Measurements from ENCODE around the gene SIL1. TPM values are rescaled to one million over a fixed set of nuclear protein-coding genes. Genes with fewer than 3 reads are reported as not detected.

Gene SIL1
- polyA plus RNA-seq, 1 donor (not counting 4 experiments of a cell fraction or from before 2014, with no cell fraction given) = 45.4 TPM

DNA sequence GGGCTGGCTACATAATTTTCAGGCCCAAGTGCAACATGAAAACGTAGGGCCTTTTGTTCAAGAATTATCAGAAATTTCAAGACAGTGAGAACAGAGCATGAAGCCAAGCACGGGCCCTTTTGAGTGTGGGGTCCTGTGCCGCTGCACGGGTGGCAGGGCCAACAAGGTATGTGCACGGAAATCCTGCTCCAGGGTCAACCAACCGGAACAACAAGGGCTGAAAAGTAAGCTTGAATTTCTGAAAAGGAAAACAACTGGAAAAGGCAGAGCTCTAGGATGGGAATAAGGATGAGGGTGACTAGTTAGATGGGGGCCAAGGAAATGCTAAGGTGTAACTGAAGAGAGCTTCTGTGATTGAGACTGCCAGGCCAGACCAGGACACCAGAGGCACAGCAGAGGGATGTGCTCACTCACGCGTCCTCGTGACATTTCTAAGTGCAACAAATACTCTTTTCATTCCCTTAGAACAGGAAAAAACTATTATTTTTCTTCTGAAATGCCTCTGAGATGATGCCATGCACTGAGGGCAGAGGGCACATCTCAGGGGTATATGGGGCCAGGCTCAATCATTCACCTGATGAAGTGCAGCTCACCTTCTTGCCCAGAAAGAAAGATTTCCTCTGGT is 242.4 kb downstream of the SIL1 start:
- dilution Hi-C loops (cut with MboI; ENCODE audit: extremely low pct_ligation_motif_present, low sequenced_read_pairs) = no loop called here

DNA sequence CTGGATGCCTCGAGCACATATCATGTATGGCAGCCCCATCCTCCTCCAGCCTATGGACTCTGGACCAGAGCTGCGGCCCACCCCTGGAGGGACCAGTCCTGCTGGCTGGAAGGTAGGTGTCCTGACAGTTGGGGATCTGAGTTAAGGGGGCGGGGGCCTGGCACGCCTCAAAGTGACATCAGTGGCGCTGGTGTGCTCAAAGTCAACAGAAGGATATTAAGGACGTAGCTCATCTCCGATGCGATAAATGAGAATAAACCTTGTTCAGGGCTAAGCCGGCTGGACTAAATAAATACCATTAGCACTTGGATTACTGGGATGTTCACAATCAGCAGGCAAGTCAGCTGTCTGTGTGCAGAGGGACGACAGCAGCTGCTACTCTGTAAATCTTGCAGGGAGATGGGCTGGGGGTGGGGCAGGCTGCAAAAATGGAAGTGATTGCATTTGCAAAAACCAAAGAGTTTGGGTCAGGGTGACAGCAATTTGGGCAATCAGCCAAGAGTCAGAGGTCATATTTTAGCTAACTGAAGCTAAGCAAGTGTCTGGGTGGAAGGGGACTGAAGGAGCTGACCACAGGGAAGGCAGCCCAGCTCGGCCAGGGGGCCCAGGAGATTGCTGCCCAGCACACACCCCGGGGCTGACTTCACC is 243.0 kb downstream of the SIL1 start:
- dilution Hi-C loops (cut with MboI; ENCODE audit: extremely low pct_ligation_motif_present, low sequenced_read_pairs) = no loop called here
- no peak for DNase-seq (ENCODE audit: low read depth, low spot score)

More for the DNA sequence above, 242.4 kb downstream of the SIL1 start:
- H3K79me2 ChIP-seq (ENCODE audit: control insufficient read depth, insufficient read depth, low read length) = no peaks in the 10 kb centered on the region
- no peak overlapping the region for H3K9ac ChIP-seq (ENCODE audit: control insufficient read depth, extremely low read depth, insufficient read depth, low read length)
- no peaks in the 10 kb centered on the region for H3K27me3 ChIP-seq (ENCODE audit: control insufficient read depth, extremely low read depth, insufficient read depth, low read length)
- H3K4me1 ChIP-seq (ENCODE audit: control insufficient read depth, extremely low read depth, insufficient read depth, low read length) = peaks cover 10% of the 10 kb centered on the region
- no peak for FAIRE-seq
- peaks cover 4% of the 10 kb centered on the region for H4K20me1 ChIP-seq (ENCODE audit: control insufficient read depth, extremely low read depth, insufficient read depth, low read length)
- no peaks in the 10 kb centered on the region for H3K9me1 ChIP-seq (ENCODE audit: control insufficient read depth, extremely low read depth, insufficient read depth, low read length)
- no peaks in the 10 kb centered on the region for H3K9me3 ChIP-seq (ENCODE audit: control insufficient read depth, low read depth, low read length)
- no peak overlapping the region for H2AFZ ChIP-seq (ENCODE audit: control insufficient read depth, low read length)
- H3K4me3 ChIP-seq (ENCODE audit: control insufficient read depth in 2 of 3, extremely low read depth in 1 of 3, insufficient read depth in 2 of 3, low read depth in 1 of 3, low read length in 3 of 3) = no peak overlapping the region
- TF ChIP-seq, protein P1, sequence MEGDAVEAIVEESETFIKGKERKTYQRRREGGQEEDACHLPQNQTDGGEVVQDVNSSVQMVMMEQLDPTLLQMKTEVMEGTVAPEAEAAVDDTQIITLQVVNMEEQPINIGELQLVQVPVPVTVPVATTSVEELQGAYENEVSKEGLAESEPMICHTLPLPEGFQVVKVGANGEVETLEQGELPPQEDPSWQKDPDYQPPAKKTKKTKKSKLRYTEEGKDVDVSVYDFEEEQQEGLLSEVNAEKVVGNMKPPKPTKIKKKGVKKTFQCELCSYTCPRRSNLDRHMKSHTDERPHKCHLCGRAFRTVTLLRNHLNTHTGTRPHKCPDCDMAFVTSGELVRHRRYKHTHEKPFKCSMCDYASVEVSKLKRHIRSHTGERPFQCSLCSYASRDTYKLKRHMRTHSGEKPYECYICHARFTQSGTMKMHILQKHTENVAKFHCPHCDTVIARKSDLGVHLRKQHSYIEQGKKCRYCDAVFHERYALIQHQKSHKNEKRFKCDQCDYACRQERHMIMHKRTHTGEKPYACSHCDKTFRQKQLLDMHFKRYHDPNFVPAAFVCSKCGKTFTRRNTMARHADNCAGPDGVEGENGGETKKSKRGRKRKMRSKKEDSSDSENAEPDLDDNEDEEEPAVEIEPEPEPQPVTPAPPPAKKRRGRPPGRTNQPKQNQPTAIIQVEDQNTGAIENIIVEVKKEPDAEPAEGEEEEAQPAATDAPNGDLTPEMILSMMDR (optimal IDR thresholded peaks at IDR 0.05 in 1 of 3, IDR thresholded peaks at IDR 0.05 in 1 of 3, conservative IDR thresholded peaks at IDR 0.05 in 1 of 3; ENCODE audit: extremely low read depth in 1 of 3, insufficient read depth in 2 of 3, low read length in 3 of 3) = no peak
- no peak for TF ChIP-seq EZH2 (IDR thresholded peaks at IDR 0.05; ENCODE audit: low read length)
- H3K4me2 ChIP-seq (ENCODE audit: control insufficient read depth, extremely low read depth, insufficient read depth, low read depth, low read length) = no peak overlapping the region
- H3K36me3 ChIP-seq (ENCODE audit: control insufficient read depth in 2 of 2, extremely low read depth in 1 of 2, insufficient read depth in 2 of 2, low read length in 2 of 2) = peaks cover 0 to 4% of the 10 kb centered on the region in 2 experiments
- H3K27ac ChIP-seq (ENCODE audit: control insufficient read depth, insufficient read depth, low read length) = no peak overlapping the region
- DNase-seq (ENCODE audit: low read depth, low spot score) = no peak

More for the DNA sequence above, 243.0 kb downstream of the SIL1 start:
- no peak for FAIRE-seq
- no peak overlapping the region for H3K4me3 ChIP-seq (ENCODE audit: control insufficient read depth in 2 of 3, extremely low read depth in 1 of 3, insufficient read depth in 2 of 3, low read depth in 1 of 3, low read length in 3 of 3)
- TF ChIP-seq, protein P1 (optimal IDR thresholded peaks at IDR 0.05 in 1 of 3, IDR thresholded peaks at IDR 0.05 in 1 of 3, conservative IDR thresholded peaks at IDR 0.05 in 1 of 3; ENCODE audit: extremely low read depth in 1 of 3, insufficient read depth in 2 of 3, low read length in 3 of 3) = no peak
- no peak for TF ChIP-seq EZH2 (IDR thresholded peaks at IDR 0.05; ENCODE audit: low read length)
- no peaks in the 10 kb centered on the region for H3K79me2 ChIP-seq (ENCODE audit: control insufficient read depth, insufficient read depth, low read length)
- no peaks in the 10 kb centered on the region for H3K27me3 ChIP-seq (ENCODE audit: control insufficient read depth, extremely low read depth, insufficient read depth, low read length)
- no peaks in the 10 kb centered on the region for H3K9me1 ChIP-seq (ENCODE audit: control insufficient read depth, extremely low read depth, insufficient read depth, low read length)
- no peak overlapping the region for H3K27ac ChIP-seq (ENCODE audit: control insufficient read depth, insufficient read depth, low read length)
- no peak overlapping the region for H3K9ac ChIP-seq (ENCODE audit: control insufficient read depth, extremely low read depth, insufficient read depth, low read length)
- H3K4me2 ChIP-seq (ENCODE audit: control insufficient read depth, extremely low read depth, insufficient read depth, low read depth, low read length) = no peak overlapping the region
- peaks cover 0 to 4% of the 10 kb centered on the region in 2 experiments for H3K36me3 ChIP-seq (ENCODE audit: control insufficient read depth in 2 of 2, extremely low read depth in 1 of 2, insufficient read depth in 2 of 2, low read length in 2 of 2)
- H4K20me1 ChIP-seq (ENCODE audit: control insufficient read depth, extremely low read depth, insufficient read depth, low read length) = peaks cover 4% of the 10 kb centered on the region
- H3K9me3 ChIP-seq (ENCODE audit: control insufficient read depth, low read depth, low read length) = no peaks in the 10 kb centered on the region
- H2AFZ ChIP-seq (ENCODE audit: control insufficient read depth, low read length) = no peak overlapping the region
- H3K4me1 ChIP-seq (ENCODE audit: control insufficient read depth, extremely low read depth, insufficient read depth, low read length) = peaks cover 10% of the 10 kb centered on the region
